HG02870 (cell line): ENCODE results near the gene NDUFAF3.
A peak's percentile ranks its signal among the peaks of the same experiment; 100 is the strongest.
"Not testable (repeated sequence)": the region's sequence is repeated elsewhere in the genome, so short reads cannot be mapped to it uniquely, and the experiment has no call there.

Experiments used
- ATAC-seq: cut with Tn5 transposase; IDR thresholded peaks from one replicate; pipeline ENCODE4 v1.9.1; 2021; ENCODE audit warnings: mild to moderate bottlenecking, moderate library complexity; ENCODE audit not compliant: unreplicated experiment

Gene NDUFAF3

GRCh38 chr3:48999085-48999858 is 22.6 kb upstream of the NDUFAF3 start:
- no peak for ATAC-seq

- no peak for ATAC-seq
These were observed 20.8 kb upstream of the NDUFAF3 start for GRCh38 chr3:49001155-49001554.

- no peak for ATAC-seq
These were observed 17.3 kb upstream of the NDUFAF3 start for GRCh38 chr3:49004352-49005302.

- no peak for ATAC-seq
These were observed 16.6 kb upstream of the NDUFAF3 start for GRCh38 chr3:49005303-49005680.

DNA sequence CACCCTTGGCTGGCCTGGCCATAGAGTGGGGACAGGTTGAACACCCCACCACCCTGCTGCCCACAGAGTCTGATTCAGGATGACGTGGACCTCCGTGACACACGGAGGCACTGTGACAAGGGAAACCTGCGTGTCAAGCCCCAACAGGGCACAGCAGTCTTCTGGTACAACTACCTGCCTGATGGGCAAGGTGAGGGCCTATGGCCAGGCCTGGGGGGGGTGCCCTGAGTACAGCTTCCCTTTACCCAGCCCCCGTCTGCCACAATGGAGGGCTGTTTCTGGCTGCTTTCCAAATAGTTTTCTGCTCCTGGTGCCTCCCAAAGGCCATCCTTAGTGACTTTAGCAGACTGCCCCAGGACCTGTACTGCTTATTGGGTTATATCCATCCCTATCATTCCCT is 15.9 kb upstream of the NDUFAF3 start:
- no peak for ATAC-seq

- no peak for ATAC-seq
These were observed 15.4 kb upstream of the NDUFAF3 start for GRCh38 chr3:49006408-49007067.

- ATAC-seq, result peak; percentile 81
These were observed 14.7 kb upstream of the NDUFAF3 start, which contains the start of gene WDR6 for GRCh38 chr3:49007068-49007770. Gene WDR6 (plus strand): TSS chr3:49007391. CDS start chr3:49007432, 41 bp downstream.

- ATAC-seq, result peak; percentile 28
These were observed 14.0 kb upstream of the NDUFAF3 start for GRCh38 chr3:49007771-49008528.

DNA sequence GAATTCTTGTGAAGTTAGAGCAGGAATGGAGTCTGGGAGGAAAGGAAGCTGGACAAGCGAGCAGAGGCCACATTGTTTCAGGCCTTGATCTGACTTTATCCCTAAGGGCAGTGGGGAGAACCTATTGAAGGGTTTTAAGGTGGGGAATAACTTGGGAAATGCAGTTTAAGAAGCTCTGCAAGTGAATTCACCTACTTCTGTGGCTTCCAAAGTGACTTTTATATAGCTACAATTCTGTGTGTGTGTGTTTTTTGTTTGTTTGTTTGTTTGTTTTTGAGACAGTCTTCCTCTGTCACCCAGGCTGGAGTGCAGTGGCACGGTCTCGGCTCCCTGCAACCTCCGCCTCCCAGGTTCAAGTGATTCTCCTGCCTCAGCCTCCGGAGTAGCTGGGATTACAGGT is 13.3 kb upstream of the NDUFAF3 start:
- ATAC-seq, result not testable (repeated sequence)

DNA sequence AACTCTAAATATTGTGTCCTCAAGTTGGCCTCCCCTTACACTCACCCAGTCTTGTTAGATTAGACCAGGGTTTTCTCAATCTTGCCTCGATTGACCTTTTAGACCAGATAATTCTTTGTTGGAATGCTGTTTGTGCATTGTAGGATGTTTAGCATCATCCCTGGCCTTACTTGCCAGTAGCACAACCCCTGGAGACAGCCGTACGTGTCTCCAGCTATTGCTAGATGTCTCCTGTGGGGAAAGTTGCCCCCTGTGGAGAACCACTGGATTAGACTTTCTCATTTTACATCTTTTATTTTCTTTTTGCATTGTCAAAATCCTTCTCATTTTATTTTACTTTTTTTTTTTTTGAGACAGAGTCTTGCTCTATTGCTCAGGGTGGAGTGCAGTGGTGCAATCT is 12.5 kb upstream of the NDUFAF3 start:
- ATAC-seq, result no peak

GRCh38 chr3:49012441-49013017 is 9.4 kb upstream of the NDUFAF3 start:
- no peak for ATAC-seq

DNA sequence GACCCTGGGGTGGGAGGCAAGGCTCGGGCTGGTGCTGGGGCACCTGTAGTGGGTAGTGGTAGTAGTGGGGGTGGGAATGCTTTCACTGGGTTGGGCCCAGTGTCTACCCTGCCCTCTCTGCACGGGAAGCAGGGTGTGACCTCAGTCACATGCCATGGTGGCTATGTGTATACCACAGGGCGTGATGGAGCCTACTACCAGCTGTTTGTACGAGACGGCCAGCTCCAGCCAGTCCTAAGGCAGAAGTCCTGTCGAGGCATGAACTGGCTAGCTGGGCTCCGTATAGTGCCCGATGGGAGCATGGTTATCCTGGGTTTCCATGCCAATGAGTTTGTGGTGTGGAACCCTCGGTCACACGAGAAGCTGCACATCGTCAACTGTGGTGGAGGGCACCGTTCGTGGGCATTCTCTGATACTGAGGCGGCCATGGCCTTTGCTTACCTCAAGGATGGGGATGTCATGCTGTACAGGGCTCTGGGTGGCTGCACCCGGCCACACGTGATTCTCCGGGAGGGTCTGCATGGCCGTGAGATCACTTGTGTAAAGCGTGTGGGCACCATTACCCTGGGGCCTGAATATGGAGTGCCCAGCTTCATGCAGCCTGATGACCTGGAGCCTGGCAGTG is 8.7 kb upstream of the NDUFAF3 start:
- ATAC-seq, result no peak

GRCh38 chr3:49013738-49014660 is 7.9 kb upstream of the NDUFAF3 start:
- no peak for ATAC-seq

DNA sequence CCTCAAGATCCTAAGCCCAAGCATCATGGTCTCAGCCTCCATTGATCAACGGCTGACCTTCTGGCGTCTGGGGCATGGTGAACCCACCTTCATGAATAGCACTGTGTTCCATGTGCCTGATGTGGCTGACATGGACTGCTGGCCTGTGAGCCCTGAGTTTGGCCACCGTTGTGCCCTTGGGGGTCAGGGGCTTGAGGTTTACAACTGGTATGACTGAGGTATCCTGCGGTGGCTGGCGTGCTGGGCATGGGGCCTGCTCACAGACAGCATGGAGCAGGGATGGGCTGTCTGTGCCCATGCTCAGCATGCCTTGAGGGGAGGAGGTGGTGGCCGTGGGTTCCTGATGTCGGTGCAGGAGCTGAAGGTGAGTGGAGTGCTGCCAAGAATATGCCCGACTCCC is 6.8 kb upstream of the NDUFAF3 start:
- no peak for ATAC-seq

- ATAC-seq, result no peak
These were observed 6.2 kb upstream of the NDUFAF3 start for GRCh38 chr3:49015765-49016164.

- ATAC-seq, result no peak
These were observed 5.3 kb upstream of the NDUFAF3 start for GRCh38 chr3:49016414-49017228.
